HG03066 (cell line): ENCODE data around the gene COX7A2.

Experiments used
- ATAC-seq: cut with Tn5 transposase; IDR thresholded peaks from one replicate; pipeline ENCODE4 v1.9.1; 2021; ENCODE audit warnings: low read depth; ENCODE audit not compliant: unreplicated experiment

Gene COX7A2

GRCh38 chr6:75268988-75269354, 25.4 kb upstream of the COX7A2 start:
- ATAC-seq: no peak

GRCh38 chr6:75268121-75268987, 24.8 kb upstream of the COX7A2 start:
- no peak for ATAC-seq

GRCh38 chr6:75267461-75267860, 23.9 kb upstream of the COX7A2 start:
- ATAC-seq: no peak

GRCh38 chr6:75266716-75267291, 23.2 kb upstream of the COX7A2 start:
- ATAC-seq: peak; percentile 67

GRCh38 chr6:75263401-75263750, 19.8 kb upstream of the COX7A2 start:
- no peak for ATAC-seq

GRCh38 chr6:75262716-75263400, 19.3 kb upstream of the COX7A2 start:
- ATAC-seq: no peak

- ATAC-seq: no peak
Observed at GRCh38 chr6:75261299-75261698, 17.7 kb upstream of the COX7A2 start.

GRCh38 chr6:75257343-75258087, 13.9 kb upstream of the COX7A2 start:
- ATAC-seq: no peak

GRCh38 chr6:75250552-75250951, 7.0 kb upstream of the COX7A2 start:
- ATAC-seq: no peak

GRCh38 chr6:75249837-75250236, 6.2 kb upstream of the COX7A2 start:
- ATAC-seq: no peak

- no peak for ATAC-seq
Observed at GRCh38 chr6:75246386-75246785, 2.8 kb upstream of the COX7A2 start.

- ATAC-seq: peak; percentile 15
Observed at GRCh38 chr6:75244063-75244584, 523 bp upstream of the COX7A2 start.

- ATAC-seq: no peak
Observed at GRCh38 chr6:75236630-75237029, 7.0 kb downstream of the COX7A2 start.

GRCh38 chr6:75235271-75235670, 8.3 kb downstream of the COX7A2 start:
- no peak for ATAC-seq

GRCh38 chr6:75234126-75234865, 9.3 kb downstream of the COX7A2 start:
- ATAC-seq: no peak

GRCh38 chr6:75233092-75233615, 10.4 kb downstream of the COX7A2 start:
- no peak for ATAC-seq

- ATAC-seq: no peak
Observed at GRCh38 chr6:75230484-75231325, 12.9 kb downstream of the COX7A2 start.

GRCh38 chr6:75224303-75224926, 19.2 kb downstream of the COX7A2 start:
- ATAC-seq: no peak

- no peak for ATAC-seq
Observed at GRCh38 chr6:75223428-75223827, 20.2 kb downstream of the COX7A2 start.
